Left kidney (tissue), 2 donors: ENCODE results near the gene QRFP. TPM values are rescaled to one million over a fixed set of nuclear protein-coding genes. Genes with fewer than 3 reads are reported as not detected.

Experiments used
- DNase-seq: peaks from one replicate; pipeline ENCODE4 v3.0.0-alpha.2; 2013
- polyA plus RNA-seq: library from polyadenylated mRNA; unstranded; fragments of 120-200 nt; gene quantifications from one replicate; pipeline ENCODE4 v1.2.1, GENCODE V29; 2013; ENCODE audit not compliant: insufficient read length

Gene QRFP
- polyA plus RNA-seq, 1 donor, result 0.30 TPM

- no peak for DNase-seq
Measured at GRCh38 chr9:130905125-130905901, 8.7 kb upstream of the QRFP start.

GRCh38 chr9:130904070-130905044 lies 7.7 kb upstream of the QRFP start:
- no peak for DNase-seq

- no peak for DNase-seq
Measured at GRCh38 chr9:130903194-130904069, 6.8 kb upstream of the QRFP start.

GRCh38 chr9:130902204-130903185 lies 5.9 kb upstream of the QRFP start:
- no peak for DNase-seq

- DNase-seq, result no peak
Measured at GRCh38 chr9:130901498-130902203, 5.0 kb upstream of the QRFP start.

- no peak for DNase-seq
Measured at GRCh38 chr9:130900701-130901497, 4.3 kb upstream of the QRFP start.

- DNase-seq, result no peak
Measured at GRCh38 chr9:130899051-130899748, 2.6 kb upstream of the QRFP start.

- DNase-seq, result no peak
Measured at GRCh38 chr9:130898552-130898852, 1.9 kb upstream of the QRFP start.

GRCh38 chr9:130897848-130898551 lies 1.4 kb upstream of the QRFP start:
- DNase-seq, result no peak

GRCh38 chr9:130897105-130897751 lies 616 bp upstream of the QRFP start:
- DNase-seq, result no peak

GRCh38 chr9:130895481-130896232 lies 955 bp downstream of the QRFP start:
- no peak for DNase-seq

GRCh38 chr9:130895038-130895437 lies 1.6 kb downstream of the QRFP start:
- DNase-seq, result no peak

- no peak for DNase-seq
Measured at GRCh38 chr9:130894546-130894945, 2.1 kb downstream of the QRFP start.

GRCh38 chr9:130893341-130894101 lies 3.1 kb downstream of the QRFP start:
- no peak for DNase-seq

- DNase-seq, result no peak
Measured at GRCh38 chr9:130892477-130893304, 3.9 kb downstream of the QRFP start.
